Transverse colon (tissue), 4 donors: ENCODE data around the gene IL1RN.

ENCODE experiments used
- CTCF ChIP-seq, 5 experiments: fragments of 200-600 bp in 3 of 5; fragments of 450-650 bp in 2 of 5; sonication (generic) in 3 of 5; IDR thresholded peaks; 1 replicate in 2 of 5; 2 replicates in 3 of 5; pipeline ENCODE4 v1.5.1; 2016 to 2017; ENCODE audit warnings: antibody characterized with exemption in 5 of 5, inconsistent platforms in 3 of 5, mild to moderate bottlenecking in 2 of 5, moderate library complexity in 1 of 5
- EP300 ChIP-seq: sonication (generic); formaldehyde crosslinking; IDR thresholded peaks from one replicate; pipeline ENCODE4 v1.6.1; 2017; ENCODE audit warnings: antibody characterized with exemption, low read depth
- POLR2A ChIP-seq: fragments of 450-650 bp; IDR thresholded peaks from one replicate; pipeline ENCODE4 v1.6.1; 2016; ENCODE audit warnings: antibody characterized with exemption, mild to moderate bottlenecking, moderate library complexity
- POLR2AphosphoS5 ChIP-seq, 3 donors: sonication (generic); formaldehyde crosslinking; IDR thresholded peaks; one replicate each; pipeline ENCODE4 v1.6.1; 2016; ENCODE audit warnings: antibody characterized with exemption in 3 of 3

GRCh38 chr2:113180131-113180946, 52.9 kb downstream of the IL1RN start:
- TF ChIP-seq CTCF (IDR thresholded peaks at IDR 0.05) (no peak), POLR2AphosphoS5 (IDR thresholded peaks at IDR 0.05) (no peak), POLR2A (no peak), EP300 (no peak)
